ENCODE measurements around the gene METTL14.

The METTL14 gene

GRCh38 chr4:118757761-118758251 is 72.6 kb downstream of the METTL14 start:
- no peaks in the 10 kb centered on the region for H3K79me1 ChIP-seq (ENCODE audit: low read depth, low read length)
- H2BK15ac ChIP-seq (ENCODE audit: low read length) = no peak overlapping the region
- H2BK120ac ChIP-seq (ENCODE audit: low read depth, low read length) = no peak overlapping the region
- no peak overlapping the region for H3K4ac ChIP-seq (ENCODE audit: low read length)
- H2AK5ac ChIP-seq (ENCODE audit: low read depth, low read length) = no peak overlapping the region
- H2AFZ ChIP-seq (ENCODE audit: low read length) = no peak overlapping the region
- H3K36me3 ChIP-seq (replicated peaks in 1 of 2; ENCODE audit: control insufficient read depth in 2 of 2, insufficient read depth in 2 of 2, low read length in 2 of 2) = no peaks in the 10 kb centered on the region
- H4K91ac ChIP-seq (ENCODE audit: low read depth, low read length, poor library complexity) = no peak overlapping the region
- H3K27me3 ChIP-seq (ENCODE audit: control insufficient read depth in 3 of 3, insufficient read depth in 3 of 3, low read depth in 1 of 3, low read length in 3 of 3) = no peaks in the 10 kb centered on the region
- no peak overlapping the region for H3K18ac ChIP-seq (ENCODE audit: low read length)
- no peak overlapping the region for H3K14ac ChIP-seq (ENCODE audit: low read length)
- no peaks in the 10 kb centered on the region for H3K9me3 ChIP-seq (replicated peaks in 1 of 2; ENCODE audit: control insufficient read depth in 2 of 2, insufficient read depth in 1 of 2, low read depth in 1 of 2, low read length in 2 of 2)
- H4K8ac ChIP-seq (ENCODE audit: low read depth, low read length) = no peak overlapping the region
- H3K4me2 ChIP-seq (ENCODE audit: insufficient read depth, low read length, poor library complexity, severe bottlenecking) = no peak overlapping the region
- H3K4me1 ChIP-seq (ENCODE audit: control insufficient read depth in 2 of 2, insufficient read depth in 1 of 2, low read depth in 1 of 2, low read length in 2 of 2) = no peaks in the 10 kb centered on the region
- no peak overlapping the region for H3K27ac ChIP-seq (replicated peaks; ENCODE audit: low read length)
- H3K23ac ChIP-seq (ENCODE audit: low read depth, low read length, poor library complexity) = no peak overlapping the region
- H2BK12ac ChIP-seq (ENCODE audit: low read length) = no peak overlapping the region
- no peak for DNase-seq (ENCODE audit: low spot score)
- WGBS, 2 donors (ENCODE audit: extremely low coverage in 2 of 2, insufficient read length in 2 of 2, insufficient replicate concordance in 1 of 2) = no CpG with 5 or more reads among the region's 2 CpGs
- H3K9ac ChIP-seq (ENCODE audit: low read depth, low read length, poor library complexity) = no peak overlapping the region
- H3K4me3 ChIP-seq (ENCODE audit: low read length in 2 of 2) = no peak overlapping the region
- H2BK5ac ChIP-seq (ENCODE audit: low read length) = no peak overlapping the region

DNA sequence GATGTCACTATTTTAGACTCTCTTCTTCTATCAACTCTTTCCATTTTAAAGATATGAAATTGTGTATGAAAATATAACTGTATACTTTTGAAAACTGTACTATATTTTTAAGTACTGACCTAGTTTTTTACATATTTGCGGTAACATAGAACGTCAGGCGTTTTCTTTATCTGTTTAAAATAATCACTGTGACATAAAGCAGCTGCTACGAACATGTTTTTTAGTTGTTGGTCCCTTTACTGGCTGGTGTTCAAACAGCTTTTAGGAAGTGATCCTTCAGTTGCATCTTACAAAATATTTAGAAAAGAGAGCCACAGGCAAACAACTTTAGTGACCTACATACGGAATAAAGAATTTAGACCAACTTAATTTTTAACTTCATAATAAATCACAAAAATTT is 73.1 kb downstream of the METTL14 start:
- Histone ChIP-seq H2BK120ac (ENCODE audit: low read depth, low read length) (no peak overlapping the region), H3K18ac (ENCODE audit: low read length) (no peak overlapping the region), H2BK5ac (ENCODE audit: low read length) (no peak overlapping the region), H3K4me3 (ENCODE audit: low read length in 2 of 2) (no peak overlapping the region), H2AFZ (ENCODE audit: low read length) (no peak overlapping the region), H2BK12ac (ENCODE audit: low read length) (no peak overlapping the region), H3K4me1 (ENCODE audit: control insufficient read depth in 2 of 2, insufficient read depth in 1 of 2, low read depth in 1 of 2, low read length in 2 of 2) (no peaks in the 10 kb centered on the region), H3K27ac (replicated peaks; ENCODE audit: low read length) (no peak overlapping the region), H3K9me3 (replicated peaks in 1 of 2; ENCODE audit: control insufficient read depth in 2 of 2, insufficient read depth in 1 of 2, low read depth in 1 of 2, low read length in 2 of 2) (no peaks in the 10 kb centered on the region), H2AK5ac (ENCODE audit: low read depth, low read length) (no peak overlapping the region), H3K4me2 (ENCODE audit: insufficient read depth, low read length, poor library complexity, severe bottlenecking) (no peak overlapping the region), H3K27me3 (ENCODE audit: control insufficient read depth in 3 of 3, insufficient read depth in 3 of 3, low read depth in 1 of 3, low read length in 3 of 3) (no peaks in the 10 kb centered on the region), H4K91ac (ENCODE audit: low read depth, low read length, poor library complexity) (no peak overlapping the region), H3K14ac (ENCODE audit: low read length) (no peak overlapping the region), H3K23ac (ENCODE audit: low read depth, low read length, poor library complexity) (no peak overlapping the region), H2BK15ac (ENCODE audit: low read length) (no peak overlapping the region), H4K8ac (ENCODE audit: low read depth, low read length) (no peak overlapping the region), H3K79me1 (ENCODE audit: low read depth, low read length) (no peaks in the 10 kb centered on the region), H3K36me3 (replicated peaks in 1 of 2; ENCODE audit: control insufficient read depth in 2 of 2, insufficient read depth in 2 of 2, low read length in 2 of 2) (no peaks in the 10 kb centered on the region), H3K4ac (ENCODE audit: low read length) (no peak overlapping the region), H3K9ac (ENCODE audit: low read depth, low read length, poor library complexity) (no peak overlapping the region)
- no CpG with 5 or more reads among the region's 5 CpGs for WGBS, 2 donors (ENCODE audit: extremely low coverage in 2 of 2, insufficient read length in 2 of 2, insufficient replicate concordance in 1 of 2)
- DNase-seq (ENCODE audit: low spot score) = no peak

GRCh38 chr4:118759481-118759880 is 74.3 kb downstream of the METTL14 start:
- Histone ChIP-seq H3K23ac (ENCODE audit: low read depth, low read length, poor library complexity) (no peak overlapping the region), H3K4me3 (ENCODE audit: low read length in 2 of 2) (no peak overlapping the region), H4K91ac (ENCODE audit: low read depth, low read length, poor library complexity) (no peak overlapping the region), H3K14ac (ENCODE audit: low read length) (no peak overlapping the region), H3K9me3 (replicated peaks in 1 of 2; ENCODE audit: control insufficient read depth in 2 of 2, insufficient read depth in 1 of 2, low read depth in 1 of 2, low read length in 2 of 2) (no peaks in the 10 kb centered on the region), H3K79me1 (ENCODE audit: low read depth, low read length) (no peaks in the 10 kb centered on the region), H3K4ac (ENCODE audit: low read length) (no peak overlapping the region), H4K8ac (ENCODE audit: low read depth, low read length) (no peak overlapping the region), H3K27me3 (ENCODE audit: control insufficient read depth in 3 of 3, insufficient read depth in 3 of 3, low read depth in 1 of 3, low read length in 3 of 3) (no peaks in the 10 kb centered on the region), H3K18ac (ENCODE audit: low read length) (no peak overlapping the region), H2BK5ac (ENCODE audit: low read length) (no peak overlapping the region), H2AFZ (ENCODE audit: low read length) (no peak overlapping the region), H3K27ac (replicated peaks; ENCODE audit: low read length) (no peak overlapping the region), H3K4me1 (ENCODE audit: control insufficient read depth in 2 of 2, insufficient read depth in 1 of 2, low read depth in 1 of 2, low read length in 2 of 2) (no peaks in the 10 kb centered on the region), H2BK120ac (ENCODE audit: low read depth, low read length) (no peak overlapping the region), H3K36me3 (replicated peaks in 1 of 2; ENCODE audit: control insufficient read depth in 2 of 2, insufficient read depth in 2 of 2, low read length in 2 of 2) (peaks cover 2 to 7% of the 10 kb centered on the region in 2 donors), H3K9ac (ENCODE audit: low read depth, low read length, poor library complexity) (no peak overlapping the region), H2AK5ac (ENCODE audit: low read depth, low read length) (no peak overlapping the region), H2BK15ac (ENCODE audit: low read length) (no peak overlapping the region), H2BK12ac (ENCODE audit: low read length) (no peak overlapping the region), H3K4me2 (ENCODE audit: insufficient read depth, low read length, poor library complexity, severe bottlenecking) (no peak overlapping the region)
- no peak for DNase-seq (ENCODE audit: low spot score)
- WGBS, 2 donors (ENCODE audit: extremely low coverage in 2 of 2, insufficient read length in 2 of 2, insufficient replicate concordance in 1 of 2) = 100% methylated on average over 2 of the region's 2 CpGs; no CpG with 5 or more reads in 1 of the 2 donors

- no peaks in the 10 kb centered on the region for H3K79me1 ChIP-seq (ENCODE audit: low read depth, low read length)
- no peak for DNase-seq (ENCODE audit: low spot score)
- no peak overlapping the region for H3K18ac ChIP-seq (ENCODE audit: low read length)
- H2BK12ac ChIP-seq (ENCODE audit: low read length) = no peak overlapping the region
- H2AFZ ChIP-seq (ENCODE audit: low read length) = no peak overlapping the region
- no peak overlapping the region for H3K4ac ChIP-seq (ENCODE audit: low read length)
- no peak overlapping the region for H4K91ac ChIP-seq (ENCODE audit: low read depth, low read length, poor library complexity)
- no peak overlapping the region for H3K4me2 ChIP-seq (ENCODE audit: insufficient read depth, low read length, poor library complexity, severe bottlenecking)
- H4K8ac ChIP-seq (ENCODE audit: low read depth, low read length) = no peak overlapping the region
- no peak overlapping the region for H3K9ac ChIP-seq (ENCODE audit: low read depth, low read length, poor library complexity)
- no peak overlapping the region for H2BK120ac ChIP-seq (ENCODE audit: low read depth, low read length)
- no peak overlapping the region for H2AK5ac ChIP-seq (ENCODE audit: low read depth, low read length)
- H2BK15ac ChIP-seq (ENCODE audit: low read length) = no peak overlapping the region
- H3K9me3 ChIP-seq (replicated peaks in 1 of 2; ENCODE audit: control insufficient read depth in 2 of 2, insufficient read depth in 1 of 2, low read depth in 1 of 2, low read length in 2 of 2) = no peaks in the 10 kb centered on the region
- no CpG with 5 or more reads among the region's 3 CpGs for WGBS, 2 donors (ENCODE audit: extremely low coverage in 2 of 2, insufficient read length in 2 of 2, insufficient replicate concordance in 1 of 2)
- H3K4me3 ChIP-seq (ENCODE audit: low read length in 2 of 2) = no peak overlapping the region
- no peak overlapping the region for H3K23ac ChIP-seq (ENCODE audit: low read depth, low read length, poor library complexity)
- H3K14ac ChIP-seq (ENCODE audit: low read length) = no peak overlapping the region
- no peaks in the 10 kb centered on the region for H3K27me3 ChIP-seq (ENCODE audit: control insufficient read depth in 3 of 3, insufficient read depth in 3 of 3, low read depth in 1 of 3, low read length in 3 of 3)
- no peak overlapping the region for H2BK5ac ChIP-seq (ENCODE audit: low read length)
- H3K36me3 ChIP-seq (replicated peaks in 1 of 2; ENCODE audit: control insufficient read depth in 2 of 2, insufficient read depth in 2 of 2, low read length in 2 of 2) = peaks cover 2 to 8% of the 10 kb centered on the region in 2 donors
- H3K4me1 ChIP-seq (ENCODE audit: control insufficient read depth in 2 of 2, insufficient read depth in 1 of 2, low read depth in 1 of 2, low read length in 2 of 2) = no peaks in the 10 kb centered on the region
- H3K27ac ChIP-seq (replicated peaks; ENCODE audit: low read length) = no peak overlapping the region
Measured at GRCh38 chr4:118760092-118760491, 74.9 kb downstream of the METTL14 start.

All from neuronal stem cell (in vitro differentiated cells).